ENCODE data around the gene ELK4.

- TF ChIP-seq RARB (CRISPR knock-in tag; IDR thresholded peaks at IDR 0.05) (no peak), JUNB (IDR thresholded peaks at IDR 0.05) (no peak), ZFP36 (IDR thresholded peaks at IDR 0.05; ENCODE audit: borderline replicate concordance, partially characterized antibody) (no peak), CTCF (IDR thresholded peaks at IDR 0.05) (no peak), KDM5A (IDR thresholded peaks at IDR 0.05) (no peak), EP300 (IDR thresholded peaks at IDR 0.05) (no peak), SREBF2 (IDR thresholded peaks at IDR 0.05) (no peak)
These were observed 49.6 kb upstream of the ELK4 start for GRCh38 chr1:205681364-205681763.
